Mesenchymal stem cell (in vitro differentiated cells and primary cell): ENCODE data around the gene ARL4A.
A peak's percentile ranks its signal among the peaks of the same experiment; 100 is the strongest.

Experiments used
- DNase-seq: peaks from one replicate; pipeline ENCODE4 v3.0.0-alpha.2; 2013
- H2AFZ ChIP-seq: one replicate; pipeline ENCODE4 v1.6.1; 2013; ENCODE audit warnings: low read depth, mild to moderate bottlenecking, control low read depth, inconsistent platforms, low read length, moderate library complexity
- H2AK5ac ChIP-seq: 2 replicates; pipeline ENCODE4 v1.6.1; 2013; ENCODE audit warnings: low read length, moderate library complexity, mild to moderate bottlenecking, inconsistent platforms; ENCODE audit not compliant: severe bottlenecking
- H2BK120ac ChIP-seq: one replicate; pipeline ENCODE4 v1.6.1; 2013; ENCODE audit warnings: low read depth, mild to moderate bottlenecking, inconsistent platforms, low read length, moderate library complexity
- H2BK12ac ChIP-seq, 2 experiments: one replicate each; pipeline ENCODE4 v1.6.1; 2013; ENCODE audit warnings: inconsistent platforms in 2 of 2, low read length in 2 of 2, mild to moderate bottlenecking in 2 of 2, moderate library complexity in 2 of 2, control low read depth in 1 of 2
- H2BK15ac ChIP-seq: one replicate; pipeline ENCODE4 v1.6.1; 2013; ENCODE audit warnings: mild to moderate bottlenecking, low read depth, inconsistent platforms; ENCODE audit not compliant: poor library complexity, severe bottlenecking
- H2BK5ac ChIP-seq: 2 replicates; pipeline ENCODE4 v1.6.1; 2013; ENCODE audit warnings: low read depth, mild to moderate bottlenecking, low read length, control low read depth, inconsistent platforms; ENCODE audit not compliant: poor library complexity, severe bottlenecking
- H3K14ac ChIP-seq, 2 experiments: one replicate each; pipeline ENCODE4 v1.6.1; 2013; ENCODE audit warnings: inconsistent platforms in 2 of 2, low read length in 2 of 2, control low read depth in 1 of 2, mild to moderate bottlenecking in 1 of 2, moderate library complexity in 1 of 2
- H3K18ac ChIP-seq, 2 experiments: one replicate each; pipeline ENCODE4 v1.6.1; 2013; ENCODE audit warnings: inconsistent platforms in 2 of 2, low read length in 2 of 2, control low read depth in 1 of 2, low read depth in 1 of 2, mild to moderate bottlenecking in 1 of 2
- H3K23ac ChIP-seq, 2 experiments: one replicate each; pipeline ENCODE4 v1.6.1; 2013; ENCODE audit warnings: inconsistent platforms in 2 of 2, low read length in 2 of 2, mild to moderate bottlenecking in 2 of 2, moderate library complexity in 2 of 2, control low read depth in 1 of 2
- H3K27ac ChIP-seq: 2 replicates; pipeline ENCODE4 v1.5.1; 2013; ENCODE audit warnings: mild to moderate bottlenecking, moderate library complexity, low read length, control low read depth, inconsistent platforms; ENCODE audit not compliant: poor library complexity, severe bottlenecking
- H3K27me3 ChIP-seq, 2 experiments: 2 replicates each; pipeline versions ENCODE4 v1.6.1 to v1.7.0; 2013; ENCODE audit warnings: low read length in 2 of 2, mild to moderate bottlenecking in 2 of 2, moderate library complexity in 2 of 2, control low read depth in 1 of 2, inconsistent platforms in 1 of 2; ENCODE audit not compliant: control insufficient read depth in 1 of 2, insufficient read depth in 1 of 2
- H3K36me3 ChIP-seq, 2 experiments: 2 replicates each; pipeline versions ENCODE4 v1.6.1 to v1.7.0; 2013; ENCODE audit warnings: low read length in 2 of 2, control low read depth in 1 of 2, inconsistent platforms in 1 of 2, low read depth in 1 of 2, mild to moderate bottlenecking in 1 of 2; ENCODE audit not compliant: insufficient read depth in 2 of 2, control insufficient read depth in 1 of 2
- H3K4ac ChIP-seq, 2 experiments: one replicate each; pipeline ENCODE4 v1.6.1; 2013; ENCODE audit warnings: inconsistent platforms in 2 of 2, low read length in 2 of 2, mild to moderate bottlenecking in 2 of 2, moderate library complexity in 2 of 2, control low read depth in 1 of 2, low read depth in 1 of 2
- H3K4me1 ChIP-seq: 2 replicates; pipeline ENCODE4 v1.6.1; 2013; ENCODE audit warnings: low read depth, low read length, control low read depth; ENCODE audit not compliant: control insufficient read depth, insufficient read depth
- H3K4me2 ChIP-seq: 2 replicates; pipeline ENCODE4 v1.6.1; 2013; ENCODE audit warnings: low read length, mild to moderate bottlenecking, inconsistent platforms; ENCODE audit not compliant: poor library complexity, severe bottlenecking
- H3K4me3 ChIP-seq, 2 experiments: 2 replicates each; pipeline versions ENCODE4 v1.5.1 to v1.7.0; 2013; ENCODE audit warnings: low read length in 2 of 2, mild to moderate bottlenecking in 2 of 2, control low read depth in 1 of 2, low read depth in 1 of 2; ENCODE audit not compliant: insufficient read depth in 1 of 2
- H3K79me1 ChIP-seq: replicated peaks from 2 replicates; pipeline ENCODE4 v1.6.1; 2013; ENCODE audit warnings: mild to moderate bottlenecking, control low read depth, low read length, inconsistent platforms; ENCODE audit not compliant: poor library complexity, severe bottlenecking
- H3K9ac ChIP-seq: 2 replicates; pipeline ENCODE4 v1.7.0; 2013; ENCODE audit warnings: mild to moderate bottlenecking, low read length, moderate library complexity
- H3K9me3 ChIP-seq: 2 replicates; pipeline ENCODE4 v1.7.0; 2013; ENCODE audit warnings: mild to moderate bottlenecking, low read length; ENCODE audit not compliant: control insufficient read depth
- H4K8ac ChIP-seq: one replicate; pipeline ENCODE4 v1.6.1; 2013; ENCODE audit warnings: inconsistent platforms, mild to moderate bottlenecking, low read length, moderate library complexity
- H4K91ac ChIP-seq: one replicate; pipeline ENCODE4 v1.6.1; 2013; ENCODE audit warnings: mild to moderate bottlenecking, low read length, inconsistent platforms
- WGBS: methylation state at CpG from one replicate; pipeline ENCODE4 v1.1.7; 2013; ENCODE audit warnings: mixed read lengths; 5-methylcytosine and 5-hydroxymethylcytosine counted together

ARL4A gene

DNA sequence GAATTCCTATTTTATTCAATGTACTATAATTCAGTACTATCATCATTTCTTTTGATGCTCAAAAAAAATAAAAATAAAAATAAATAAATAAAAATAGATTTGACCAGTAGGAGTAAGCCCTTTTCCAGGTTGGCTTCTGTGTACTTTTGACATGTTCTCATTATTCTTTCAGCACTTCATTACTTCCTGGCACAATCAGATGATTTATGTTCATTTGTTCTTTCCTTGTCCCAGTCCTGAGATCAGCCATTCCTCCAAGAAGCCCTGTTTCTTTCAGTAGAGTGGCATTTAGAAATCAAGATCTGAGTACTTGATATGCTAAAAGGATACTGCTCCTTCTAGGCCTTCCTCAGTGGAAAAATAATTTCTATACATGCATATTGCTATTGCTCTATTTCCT, 20.9 kb downstream of the ARL4A start:
- no peak overlapping the region for H3K4ac ChIP-seq
- no peak overlapping the region for H2BK5ac ChIP-seq
- H2AK5ac ChIP-seq = no peak overlapping the region
- H3K18ac ChIP-seq = no peak overlapping the region
- H2BK12ac ChIP-seq = no peak overlapping the region
- no peak overlapping the region for H3K23ac ChIP-seq
- no peaks in the 10 kb centered on the region for H3K36me3 ChIP-seq
- no peak overlapping the region for H3K4me3 ChIP-seq
- H3K27ac ChIP-seq = no peak overlapping the region
- no peaks in the 10 kb centered on the region for H3K79me1 ChIP-seq
- H3K4me1 ChIP-seq = no peaks in the 10 kb centered on the region
- no peak overlapping the region for H3K9ac ChIP-seq
- H3K9me3 ChIP-seq = no peaks in the 10 kb centered on the region
- no peaks in the 10 kb centered on the region for H3K27me3 ChIP-seq
- H3K14ac ChIP-seq = no peak overlapping the region
- H2BK15ac ChIP-seq = no peak overlapping the region
- no peak overlapping the region for H2AFZ ChIP-seq
- DNase-seq = no peak
- H3K4me2 ChIP-seq = no peak overlapping the region
- H4K8ac ChIP-seq = no peak overlapping the region
- H4K91ac ChIP-seq = no peak overlapping the region
- H2BK120ac ChIP-seq = no peak overlapping the region

DNA sequence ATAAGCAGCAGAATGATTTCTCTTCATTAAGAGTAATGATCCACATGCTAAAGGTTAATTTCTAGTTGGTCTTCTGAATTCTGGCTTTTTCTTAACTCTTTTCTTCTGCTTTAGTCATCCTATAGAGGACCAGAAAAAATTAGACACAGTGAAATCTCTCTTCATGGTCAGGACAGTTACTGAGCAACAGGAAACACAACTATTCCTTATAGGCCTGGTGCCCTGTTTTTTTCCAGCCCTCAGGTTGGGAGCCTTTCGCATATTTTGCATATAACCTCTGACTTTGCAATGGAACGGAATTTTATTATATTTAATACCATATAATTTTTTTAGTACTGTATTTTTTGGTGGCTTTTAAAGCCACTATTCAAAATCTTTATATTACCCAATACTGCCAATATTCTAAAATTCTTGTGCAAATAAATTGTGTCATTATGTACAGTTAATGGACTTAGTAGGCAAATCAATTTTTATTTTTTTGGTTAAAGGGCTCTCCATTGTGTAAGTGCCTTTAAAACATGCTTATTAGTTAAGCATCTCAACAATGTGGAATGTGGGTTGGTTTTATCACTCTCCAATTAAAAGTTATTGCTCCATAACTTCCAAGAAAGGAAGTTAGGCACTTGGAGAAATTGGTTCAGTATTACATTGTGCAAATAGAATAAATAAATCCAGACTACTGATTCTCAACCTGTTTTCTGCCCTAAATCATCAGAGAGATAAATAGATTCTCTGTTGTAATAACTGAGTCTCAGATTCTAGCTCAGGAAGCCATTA, 22.5 kb downstream of the ARL4A start:
- no peak overlapping the region for H2BK120ac ChIP-seq
- H3K9ac ChIP-seq = no peak overlapping the region
- no peak overlapping the region for H2BK5ac ChIP-seq
- H2BK12ac ChIP-seq = no peak overlapping the region
- no peak overlapping the region for H3K4ac ChIP-seq
- H4K91ac ChIP-seq = no peak overlapping the region
- H2BK15ac ChIP-seq = no peak overlapping the region
- no peak overlapping the region for H4K8ac ChIP-seq
- no peaks in the 10 kb centered on the region for H3K27me3 ChIP-seq
- peak; percentile 38 for DNase-seq
- H3K4me2 ChIP-seq = no peak overlapping the region
- H3K36me3 ChIP-seq = no peaks in the 10 kb centered on the region
- H3K4me3 ChIP-seq = no peak overlapping the region
- no peak overlapping the region for H2AK5ac ChIP-seq
- no CpG with 5 or more reads among the region's 2 CpGs for WGBS
- no peaks in the 10 kb centered on the region for H3K9me3 ChIP-seq
- no peaks in the 10 kb centered on the region for H3K79me1 ChIP-seq
- no peaks in the 10 kb centered on the region for H3K4me1 ChIP-seq
- H3K18ac ChIP-seq = no peak overlapping the region
- no peak overlapping the region for H3K23ac ChIP-seq
- no peak overlapping the region for H3K27ac ChIP-seq
- no peak overlapping the region for H3K14ac ChIP-seq
- no peak overlapping the region for H2AFZ ChIP-seq

DNA sequence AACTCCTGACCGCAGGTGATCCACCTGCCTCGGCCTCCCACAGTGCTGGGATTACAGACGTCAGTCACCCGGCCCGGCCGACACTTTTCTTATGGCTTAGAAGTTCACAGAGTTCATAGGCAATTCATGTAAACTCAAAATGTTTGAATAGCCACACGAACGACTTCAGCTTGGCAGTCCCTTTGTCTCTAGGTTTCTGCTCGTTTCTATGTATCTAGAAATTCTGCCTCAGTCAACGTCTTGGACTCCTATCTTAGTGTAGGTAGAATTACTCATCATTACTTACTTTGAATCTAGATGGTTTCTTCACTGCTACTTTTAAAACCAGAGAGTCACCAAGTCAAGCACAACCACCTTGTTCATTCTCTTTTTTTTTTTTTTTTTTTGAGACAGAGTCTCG, 23.7 kb downstream of the ARL4A start:
- H2AFZ ChIP-seq = no peak overlapping the region
- peak overlapping the region; percentile 5 for H2BK120ac ChIP-seq
- H2BK12ac ChIP-seq = peak overlapping the region in 1 of 2 experiments; percentile 72
- no peak overlapping the region for H2BK5ac ChIP-seq
- no peak overlapping the region for H3K4me2 ChIP-seq
- H3K9ac ChIP-seq = no peak overlapping the region
- H3K4ac ChIP-seq = no peak overlapping the region
- no peak overlapping the region for H2BK15ac ChIP-seq
- no peaks in the 10 kb centered on the region for H3K79me1 ChIP-seq
- DNase-seq = no peak
- H4K8ac ChIP-seq = peak overlapping the region; percentile 72
- H3K27me3 ChIP-seq = no peaks in the 10 kb centered on the region
- no peak overlapping the region for H3K4me3 ChIP-seq
- H3K9me3 ChIP-seq = no peaks in the 10 kb centered on the region
- peak overlapping the region in 1 of 2 experiments; percentile 4 for H3K18ac ChIP-seq
- H4K91ac ChIP-seq = no peak overlapping the region
- H3K23ac ChIP-seq = no peak overlapping the region
- no peak overlapping the region for H3K27ac ChIP-seq
- peaks cover under 1% of the 10 kb centered on the region for H3K4me1 ChIP-seq
- H2AK5ac ChIP-seq = no peak overlapping the region
- WGBS = 95% methylated on average over 10 of the region's 11 CpGs
- H3K36me3 ChIP-seq = no peaks in the 10 kb centered on the region
- no peak overlapping the region for H3K14ac ChIP-seq

DNA sequence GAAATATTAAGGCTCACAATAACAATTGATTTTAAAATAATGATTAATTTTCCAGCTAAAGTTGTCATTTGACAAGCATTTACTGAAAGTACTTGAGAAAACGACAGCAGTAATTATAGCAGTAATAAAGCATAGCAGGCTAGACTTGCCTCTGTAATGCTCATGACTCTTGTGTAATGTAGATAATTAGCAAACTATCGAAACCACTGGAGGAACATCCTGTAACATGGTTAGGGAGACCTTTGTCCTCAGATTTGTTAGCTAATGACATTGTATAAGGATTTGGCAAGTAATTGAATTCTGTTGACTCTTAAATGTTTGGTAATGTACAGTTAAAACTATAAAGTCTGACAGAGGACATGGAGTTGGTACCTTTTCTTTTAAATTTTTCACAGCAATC, 24.8 kb downstream of the ARL4A start:
- Histone ChIP-seq H3K79me1 (no peaks in the 10 kb centered on the region), H4K91ac (no peak overlapping the region), H3K9me3 (no peaks in the 10 kb centered on the region), H2AFZ (no peak overlapping the region), H3K4me1 (peaks cover 3% of the 10 kb centered on the region), H2BK15ac (no peak overlapping the region), H3K9ac (no peak overlapping the region), H2BK12ac (no peak overlapping the region), H3K27ac (no peak overlapping the region), H3K14ac (no peak overlapping the region), H3K27me3 (no peaks in the 10 kb centered on the region), H3K4me2 (no peak overlapping the region), H3K23ac (no peak overlapping the region), H2AK5ac (no peak overlapping the region), H2BK5ac (no peak overlapping the region), H3K18ac (no peak overlapping the region), H3K4ac (no peak overlapping the region), H3K36me3 (no peaks in the 10 kb centered on the region), H4K8ac (no peak overlapping the region), H3K4me3 (no peak overlapping the region), H2BK120ac (no peak overlapping the region)
- no peak for DNase-seq
- 86% methylated on average over 2 of the region's 2 CpGs for WGBS
